ENCODE data around the gene LYZL1.

Gene LYZL1

DNA sequence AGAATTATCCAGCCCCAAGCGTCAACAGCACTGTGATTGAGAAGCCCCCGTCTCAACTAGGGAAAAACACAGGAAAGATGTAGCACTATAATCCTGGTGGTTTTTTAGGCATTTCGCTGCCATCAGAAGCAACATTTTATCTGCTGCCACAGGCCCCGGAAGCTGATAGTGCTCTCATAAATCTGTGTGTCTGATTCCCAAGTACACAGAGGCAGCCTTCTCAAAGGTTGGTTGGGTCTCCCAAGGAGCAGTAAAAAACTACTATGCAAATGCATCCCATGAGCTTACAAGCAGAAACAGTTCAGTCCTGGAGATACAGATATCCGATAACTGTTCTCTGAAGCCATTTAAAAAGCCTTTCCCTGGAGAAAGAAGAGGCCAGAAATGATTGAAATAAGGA, 45.8 kb upstream of the LYZL1 start:
- TF ChIP-seq SIN3A (IDR thresholded peaks at IDR 0.05; ENCODE audit: borderline replicate concordance, insufficient read depth, low read length) = no peak

DNA sequence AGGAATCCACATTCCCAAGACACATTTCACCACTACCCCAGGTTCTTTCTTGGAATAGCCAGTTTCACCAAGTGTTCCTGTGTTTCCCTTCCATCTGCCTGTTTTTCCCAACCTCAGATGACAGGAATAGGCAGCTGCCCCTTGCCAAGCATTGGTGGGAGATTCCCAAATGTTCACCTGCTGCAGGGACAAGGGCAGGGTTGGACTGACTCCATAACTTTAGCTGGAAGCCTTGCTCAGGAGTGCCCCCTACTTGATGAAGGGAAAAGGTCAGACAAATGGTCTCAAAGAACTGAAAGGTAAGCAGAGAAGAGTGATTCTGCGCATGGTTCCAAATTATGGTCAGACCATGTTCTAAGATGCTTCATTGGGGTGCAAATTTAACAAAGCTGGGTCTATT, 45.1 kb upstream of the LYZL1 start:
- TF ChIP-seq SIN3A (IDR thresholded peaks at IDR 0.05; ENCODE audit: borderline replicate concordance, insufficient read depth, low read length) (no peak), POLR2AphosphoS5 (IDR thresholded peaks at IDR 0.05; ENCODE audit: low read depth, low read length) (no peak), TAF1 (IDR thresholded peaks at IDR 0.05; ENCODE audit: borderline replicate concordance, insufficient read depth, low read length) (no peak), FOXP2 (optimal IDR thresholded peaks at IDR 0.05; ENCODE audit: borderline replicate concordance, extremely low read depth, extremely low read length, insufficient read depth) (no peak)
- TF ChIP-seq, protein P1, sequence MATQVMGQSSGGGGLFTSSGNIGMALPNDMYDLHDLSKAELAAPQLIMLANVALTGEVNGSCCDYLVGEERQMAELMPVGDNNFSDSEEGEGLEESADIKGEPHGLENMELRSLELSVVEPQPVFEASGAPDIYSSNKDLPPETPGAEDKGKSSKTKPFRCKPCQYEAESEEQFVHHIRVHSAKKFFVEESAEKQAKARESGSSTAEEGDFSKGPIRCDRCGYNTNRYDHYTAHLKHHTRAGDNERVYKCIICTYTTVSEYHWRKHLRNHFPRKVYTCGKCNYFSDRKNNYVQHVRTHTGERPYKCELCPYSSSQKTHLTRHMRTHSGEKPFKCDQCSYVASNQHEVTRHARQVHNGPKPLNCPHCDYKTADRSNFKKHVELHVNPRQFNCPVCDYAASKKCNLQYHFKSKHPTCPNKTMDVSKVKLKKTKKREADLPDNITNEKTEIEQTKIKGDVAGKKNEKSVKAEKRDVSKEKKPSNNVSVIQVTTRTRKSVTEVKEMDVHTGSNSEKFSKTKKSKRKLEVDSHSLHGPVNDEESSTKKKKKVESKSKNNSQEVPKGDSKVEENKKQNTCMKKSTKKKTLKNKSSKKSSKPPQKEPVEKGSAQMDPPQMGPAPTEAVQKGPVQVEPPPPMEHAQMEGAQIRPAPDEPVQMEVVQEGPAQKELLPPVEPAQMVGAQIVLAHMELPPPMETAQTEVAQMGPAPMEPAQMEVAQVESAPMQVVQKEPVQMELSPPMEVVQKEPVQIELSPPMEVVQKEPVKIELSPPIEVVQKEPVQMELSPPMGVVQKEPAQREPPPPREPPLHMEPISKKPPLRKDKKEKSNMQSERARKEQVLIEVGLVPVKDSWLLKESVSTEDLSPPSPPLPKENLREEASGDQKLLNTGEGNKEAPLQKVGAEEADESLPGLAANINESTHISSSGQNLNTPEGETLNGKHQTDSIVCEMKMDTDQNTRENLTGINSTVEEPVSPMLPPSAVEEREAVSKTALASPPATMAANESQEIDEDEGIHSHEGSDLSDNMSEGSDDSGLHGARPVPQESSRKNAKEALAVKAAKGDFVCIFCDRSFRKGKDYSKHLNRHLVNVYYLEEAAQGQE (IDR thresholded peaks at IDR 0.05; ENCODE audit: insufficient read depth in 1 of 2, low read depth in 2 of 2, low read length in 2 of 2) = no peak

GRCh38 chr10:29244978-29245377, 43.9 kb upstream of the LYZL1 start:
- TF ChIP-seq TAF1 (IDR thresholded peaks at IDR 0.05; ENCODE audit: borderline replicate concordance, insufficient read depth, low read length) (no peak), SIN3A (IDR thresholded peaks at IDR 0.05; ENCODE audit: borderline replicate concordance, insufficient read depth, low read length) (no peak), POLR2AphosphoS5 (IDR thresholded peaks at IDR 0.05; ENCODE audit: low read depth, low read length) (no peak), FOXP2 (optimal IDR thresholded peaks at IDR 0.05; ENCODE audit: borderline replicate concordance, extremely low read depth, extremely low read length, insufficient read depth) (no peak)
- TF ChIP-seq, protein P1 (IDR thresholded peaks at IDR 0.05; ENCODE audit: insufficient read depth in 1 of 2, low read depth in 2 of 2, low read length in 2 of 2) = no peak

DNA sequence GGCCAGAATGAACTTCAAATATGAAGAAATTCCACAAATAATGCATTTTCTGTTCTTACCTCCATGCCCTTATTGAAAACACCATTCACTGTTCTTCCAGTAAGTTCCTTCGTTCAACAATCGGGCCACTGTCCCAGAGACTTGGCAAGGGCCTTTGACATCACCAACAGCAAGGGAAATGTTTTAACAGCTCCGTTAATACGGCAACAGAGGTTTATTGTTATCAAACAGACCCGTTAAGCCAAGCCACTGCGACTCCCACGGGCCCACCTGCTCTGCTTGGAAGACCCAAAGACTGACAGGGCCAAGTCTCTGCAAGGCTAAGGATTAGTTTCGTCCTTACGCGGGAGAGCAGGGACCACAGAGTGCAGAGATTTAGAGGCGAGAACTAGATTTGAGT, 43.4 kb upstream of the LYZL1 start:
- TF ChIP-seq, protein P1 (IDR thresholded peaks at IDR 0.05; ENCODE audit: insufficient read depth in 1 of 2, low read depth in 2 of 2, low read length in 2 of 2) = no peak
- TF ChIP-seq TAF1 (IDR thresholded peaks at IDR 0.05; ENCODE audit: borderline replicate concordance, insufficient read depth, low read length) (no peak), FOXP2 (optimal IDR thresholded peaks at IDR 0.05; ENCODE audit: borderline replicate concordance, extremely low read depth, extremely low read length, insufficient read depth) (no peak), SIN3A (IDR thresholded peaks at IDR 0.05; ENCODE audit: borderline replicate concordance, insufficient read depth, low read length) (no peak), POLR2AphosphoS5 (IDR thresholded peaks at IDR 0.05; ENCODE audit: low read depth, low read length) (no peak)

DNA sequence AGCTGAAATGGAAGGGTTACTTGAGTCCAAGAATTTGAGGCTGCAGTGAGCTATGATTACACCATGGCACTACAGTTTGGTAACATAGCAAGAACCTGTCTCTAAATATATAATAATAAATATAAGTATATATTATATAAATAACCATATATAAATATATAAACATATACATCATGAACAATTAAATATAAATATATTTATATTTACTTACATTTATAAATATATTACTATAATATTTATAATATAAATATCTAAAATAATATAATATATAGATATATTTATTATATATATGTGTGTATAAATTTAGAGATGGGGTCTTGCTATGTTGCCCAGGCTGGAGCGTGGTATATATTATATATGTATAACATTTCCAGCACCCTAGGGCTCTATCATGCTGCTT, 42.4 kb upstream of the LYZL1 start:
- TF ChIP-seq, protein P1 (IDR thresholded peaks at IDR 0.05; ENCODE audit: insufficient read depth in 1 of 2, low read depth in 2 of 2, low read length in 2 of 2) = no peak
- TF ChIP-seq TAF1 (IDR thresholded peaks at IDR 0.05; ENCODE audit: borderline replicate concordance, insufficient read depth, low read length) (no peak), FOXP2 (optimal IDR thresholded peaks at IDR 0.05; ENCODE audit: borderline replicate concordance, extremely low read depth, extremely low read length, insufficient read depth) (no peak), POLR2AphosphoS5 (IDR thresholded peaks at IDR 0.05; ENCODE audit: low read depth, low read length) (no peak), SIN3A (IDR thresholded peaks at IDR 0.05; ENCODE audit: borderline replicate concordance, insufficient read depth, low read length) (no peak)

Measured in PFSK-1 (cell line).